Renal cortical epithelial cell (primary cell): ENCODE data around the gene CXCL12. TPM values are rescaled to one million over a fixed set of nuclear protein-coding genes. Genes with fewer than 3 reads are reported as not detected.

ENCODE experiments used
- DNase-seq: peaks from one replicate; pipeline ENCODE4 v3.0.0-alpha.2; 2011; ENCODE audit warnings: low read depth
- total RNA-seq: library from RNA; depleted of rRNA; stranded (reverse); fragments of >200 nt; gene quantifications from 2 replicates; pipeline ENCODE4 v1.2.3, GENCODE V29; 2014

CXCL12 gene
- total RNA-seq, 1 donor from 2014 or later, result 5.4 TPM

GRCh38 chr10:44335330-44336021, 49.4 kb downstream of the CXCL12 start:
- DNase-seq, result no peak

- peak; percentile 75 for DNase-seq
Measured at GRCh38 chr10:44334621-44335184, 50.2 kb downstream of the CXCL12 start.

GRCh38 chr10:44334091-44334490, 50.8 kb downstream of the CXCL12 start:
- DNase-seq, result no peak

- DNase-seq, result no peak
Measured at GRCh38 chr10:44333511-44333910, 51.4 kb downstream of the CXCL12 start.

- no peak for DNase-seq
Measured at GRCh38 chr10:44332465-44332864, 52.4 kb downstream of the CXCL12 start.

- no peak for DNase-seq
Measured at GRCh38 chr10:44330431-44330830, 54.5 kb downstream of the CXCL12 start.

GRCh38 chr10:44327461-44327860, 57.4 kb downstream of the CXCL12 start:
- no peak for DNase-seq
